WTC11 (cell line): ENCODE results near the gene CAMTA1. TPM values are rescaled to one million over a fixed set of nuclear protein-coding genes. Genes with fewer than 3 reads are reported as not detected.

Experiments
- ATAC-seq: fragments of 200-7000 bp; cut with Tn5 transposase; 2 replicates; pipeline ENCODE4 v1.10.0; 2021; ENCODE audit warnings: mild to moderate bottlenecking, moderate library complexity
- CTCF ChIA-PET: fragments of 300-600 bp; sonication (Branson Sonifier 250); formaldehyde crosslinking; loops from one replicate; lab custom pipeline; 2021; ENCODE audit warnings: antibody characterized with exemption; lab: Charles Lee
- POLR2A ChIA-PET: fragments of 350-600 bp; sonication (Branson Sonifier 250); formaldehyde crosslinking; loops from one replicate; lab custom pipeline; 2021; ENCODE audit warnings: antibody characterized with exemption; lab: Charles Lee
- DNase-seq: peaks from one replicate; pipeline ENCODE4 v3.0.0; 2021; ENCODE audit warnings: low spot score
- H3K27ac Mint-ChIP-seq: 2 replicates; pipeline ENCODE4 v1.8.0; 2021; ENCODE audit warnings: mixed read lengths
- H3K27me3 Mint-ChIP-seq: 2 replicates; pipeline ENCODE4 v1.8.0; 2021; ENCODE audit warnings: low read depth, mild to moderate bottlenecking, moderate library complexity, mixed read lengths
- H3K36me3 Mint-ChIP-seq: 2 replicates; pipeline ENCODE4 v1.8.0; 2021; ENCODE audit warnings: mixed read lengths
- H3K4me1 Mint-ChIP-seq: 2 replicates; pipeline ENCODE4 v1.8.0; 2022; ENCODE audit warnings: mixed read lengths
- H3K4me3 Mint-ChIP-seq: 2 replicates; pipeline ENCODE4 v1.8.0; 2021; ENCODE audit warnings: mild to moderate bottlenecking, moderate library complexity, mixed read lengths
- H3K9me3 Mint-ChIP-seq: 2 replicates; pipeline ENCODE4 v1.8.0; 2021; ENCODE audit warnings: mixed read lengths
- CBFB ChIP-seq: sonication (generic); formaldehyde crosslinking; IDR thresholded peaks from 2 replicates; pipeline ENCODE4 v1.8.1; 2022; ENCODE audit warnings: mild to moderate bottlenecking, low read depth, missing genetic modification reagents
- CREM ChIP-seq: sonication (generic); formaldehyde crosslinking; IDR thresholded peaks from 2 replicates; pipeline ENCODE4 v1.8.1; 2022; ENCODE audit warnings: mild to moderate bottlenecking, missing genetic modification reagents, moderate library complexity
- EMX1 ChIP-seq: fragments of 250-450 bp; sonication (Bioruptor Pico); IDR thresholded peaks from 2 replicates; pipeline ENCODE4 v1.8.0; 2021; ENCODE audit warnings: mild to moderate bottlenecking
- ESRRA ChIP-seq: sonication (generic); formaldehyde crosslinking; IDR thresholded peaks from 2 replicates; pipeline ENCODE4 v1.8.1; 2022; ENCODE audit warnings: mild to moderate bottlenecking, missing genetic modification reagents, borderline replicate concordance
- ETV6 ChIP-seq: sonication (generic); formaldehyde crosslinking; IDR thresholded peaks from 2 replicates; pipeline ENCODE4 v1.8.1; 2022; ENCODE audit warnings: mild to moderate bottlenecking, missing genetic modification reagents
- FOXP1 ChIP-seq: sonication (generic); formaldehyde crosslinking; IDR thresholded peaks from 2 replicates; pipeline ENCODE4 v1.8.0; 2022; ENCODE audit warnings: missing genetic modification reagents, mild to moderate bottlenecking, moderate library complexity, borderline replicate concordance
- GTF2I ChIP-seq: fragments of 250-450 bp; sonication (Bioruptor Pico); conservative IDR thresholded peaks from 2 replicates; pipeline ENCODE4 v1.4.0; 2021; ENCODE audit warnings: mild to moderate bottlenecking
- HMGA2 ChIP-seq: fragments of 250-450 bp; sonication (Bioruptor Pico); IDR thresholded peaks from 2 replicates; pipeline ENCODE4 v1.4.0; 2021; ENCODE audit warnings: mild to moderate bottlenecking, moderate library complexity
- IRF2 ChIP-seq: sonication (generic); formaldehyde crosslinking; IDR thresholded peaks from 2 replicates; pipeline ENCODE4 v1.8.0; 2022; ENCODE audit warnings: low read depth, missing genetic modification reagents, borderline replicate concordance
- JAZF1 ChIP-seq: fragments of 250-450 bp; sonication (Bioruptor Pico); IDR thresholded peaks from 2 replicates; pipeline ENCODE4 v1.9.0; 2021; ENCODE audit warnings: moderate library complexity, mild to moderate bottlenecking, inconsistent platforms
- MAX ChIP-seq: sonication (generic); formaldehyde crosslinking; IDR thresholded peaks from 2 replicates; pipeline ENCODE4 v1.8.0; 2022; ENCODE audit warnings: mild to moderate bottlenecking, missing genetic modification reagents
- NFE2L1 ChIP-seq: sonication (generic); formaldehyde crosslinking; IDR thresholded peaks from 2 replicates; pipeline ENCODE4 v1.8.1; 2023; ENCODE audit warnings: missing genetic modification reagents
- NR1H2 ChIP-seq: sonication (generic); formaldehyde crosslinking; IDR thresholded peaks from 2 replicates; pipeline ENCODE4 v1.9.0; 2021; ENCODE audit warnings: mild to moderate bottlenecking, moderate library complexity, missing genetic modification reagents
- RELA ChIP-seq: sonication (generic); formaldehyde crosslinking; IDR thresholded peaks from 2 replicates; pipeline ENCODE4 v1.8.1; 2022; ENCODE audit warnings: missing genetic modification reagents, mild to moderate bottlenecking, borderline replicate concordance
- RORB ChIP-seq: fragments of 250-450 bp; sonication (Bioruptor Pico); IDR thresholded peaks from 2 replicates; pipeline ENCODE4 v1.9.0; 2021; ENCODE audit warnings: mild to moderate bottlenecking
- TEAD1 ChIP-seq: sonication (generic); formaldehyde crosslinking; IDR thresholded peaks from 2 replicates; pipeline ENCODE4 v1.8.0; 2022; ENCODE audit warnings: mild to moderate bottlenecking, missing genetic modification reagents
- ZNF219 ChIP-seq: sonication (generic); formaldehyde crosslinking; IDR thresholded peaks from 2 replicates; pipeline ENCODE4 v1.8.0; 2023; ENCODE audit warnings: missing genetic modification reagents, mild to moderate bottlenecking, borderline replicate concordance
- ZNF416 ChIP-seq: fragments of 250-450 bp; sonication (Bioruptor Pico); IDR thresholded peaks from 2 replicates; pipeline ENCODE4 v1.9.0; 2021; ENCODE audit warnings: mild to moderate bottlenecking, inconsistent platforms
- total RNA-seq: library from RNA; stranded (reverse); gene quantifications from 3 replicates; pipeline ENCODE4 v1.2.3, GENCODE V29; 2021
- TF ChIP-seq, protein P1 (sequence below): sonication (generic); formaldehyde crosslinking; IDR thresholded peaks from 2 replicates; pipeline ENCODE4 v1.8.1; 2023; ENCODE audit warnings: mild to moderate bottlenecking, missing genetic modification reagents, moderate library complexity
- TF ChIP-seq, protein P2 (sequence below): sonication (generic); formaldehyde crosslinking; conservative IDR thresholded peaks from 2 replicates; pipeline ENCODE4 v1.8.1; 2022; ENCODE audit warnings: mild to moderate bottlenecking, missing genetic modification reagents
- TF ChIP-seq, protein P3 (sequence below): fragments of 250-450 bp; sonication (Bioruptor Pico); IDR thresholded peaks from 2 replicates; pipeline ENCODE4 v1.9.0; 2021; ENCODE audit warnings: mild to moderate bottlenecking
- TF ChIP-seq, protein P4 (sequence below): sonication (generic); formaldehyde crosslinking; IDR thresholded peaks from 2 replicates; pipeline ENCODE4 v1.8.1; 2022; ENCODE audit warnings: mild to moderate bottlenecking, moderate library complexity, missing genetic modification reagents
- TF ChIP-seq, protein P5 (sequence below): fragments of 250-450 bp; sonication (Bioruptor Pico); IDR thresholded peaks from 2 replicates; pipeline ENCODE4 v2.1.2; 2022; ENCODE audit warnings: mild to moderate bottlenecking, moderate library complexity

The CAMTA1 gene
- total RNA-seq, 1 experiment from 2014 or later = 86.4 TPM

DNA sequence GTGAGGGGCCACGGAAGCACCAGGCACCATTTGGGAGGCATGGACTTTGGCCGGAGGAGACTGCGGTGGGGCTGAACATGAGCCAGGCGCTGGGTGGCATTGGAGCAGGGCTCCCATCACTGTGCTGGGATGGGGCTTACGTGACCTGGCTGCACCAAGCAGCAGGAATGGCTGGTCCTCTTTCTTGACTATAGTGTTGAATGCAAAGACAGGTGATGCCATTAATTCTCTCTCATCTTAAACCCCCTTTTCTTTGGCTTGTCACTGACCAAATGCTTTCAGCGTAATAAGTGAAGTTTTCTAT, 447.9 kb downstream of the CAMTA1 start (continued):
- TF ChIP-seq RELA (CRISPR knock-in tag) = no peak
- no peak for TF ChIP-seq JAZF1 (CRISPR knock-in tag)
- TF ChIP-seq ESRRA (CRISPR knock-in tag) = no peak
- TF ChIP-seq ZNF416 (CRISPR knock-in tag) = no peak

- CTCF ChIA-PET = no interaction called here
- DNase-seq (no peak), ATAC-seq (no peak)
- H3K27me3 Mint-ChIP-seq = no peaks in the 10 kb centered on the region
- H3K27ac Mint-ChIP-seq = no peak overlapping the region
- no peak overlapping the region for H3K4me3 Mint-ChIP-seq
- POLR2A ChIA-PET = no interaction called here
- no peaks in the 10 kb centered on the region for H3K9me3 Mint-ChIP-seq
- TF ChIP-seq EMX1 (CRISPR knock-in tag) (no peak), RORB (CRISPR knock-in tag) (no peak), NR1H2 (CRISPR knock-in tag) (no peak), NFE2L1 (no peak), JAZF1 (CRISPR knock-in tag) (no peak), CBFB (no peak), FOXP1 (no peak), HMGA2 (CRISPR knock-in tag) (no peak)
- TF ChIP-seq, protein P1, sequence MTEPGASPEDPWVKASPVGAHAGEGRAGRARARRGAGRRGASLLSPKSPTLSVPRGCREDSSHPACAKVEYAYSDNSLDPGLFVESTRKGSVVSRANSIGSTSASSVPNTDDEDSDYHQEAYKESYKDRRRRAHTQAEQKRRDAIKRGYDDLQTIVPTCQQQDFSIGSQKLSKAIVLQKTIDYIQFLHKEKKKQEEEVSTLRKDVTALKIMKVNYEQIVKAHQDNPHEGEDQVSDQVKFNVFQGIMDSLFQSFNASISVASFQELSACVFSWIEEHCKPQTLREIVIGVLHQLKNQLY (CRISPR knock-in tag) = no peak
- H3K36me3 Mint-ChIP-seq = no peaks in the 10 kb centered on the region
- no peaks in the 10 kb centered on the region for H3K4me1 Mint-ChIP-seq
Measured at GRCh38 chr1:7233646-7234470, 448.6 kb downstream of the CAMTA1 start.

DNA sequence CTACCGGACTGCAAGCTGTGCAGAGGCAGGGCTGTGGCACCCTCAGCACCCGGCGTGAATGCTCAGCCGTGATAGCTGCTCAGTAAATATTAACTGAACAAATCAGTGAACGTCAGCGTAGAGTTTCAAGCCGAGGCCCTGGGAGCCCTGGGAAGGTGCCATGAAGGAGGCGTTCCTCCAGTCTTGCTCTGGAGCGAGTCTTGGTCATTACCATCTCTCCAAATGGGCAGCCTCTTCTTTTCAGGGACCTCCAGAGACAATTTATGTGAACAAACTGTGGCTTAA, 449.2 kb downstream of the CAMTA1 start:
- Mint-ChIP-seq H3K9me3 (peaks cover 2% of the 10 kb centered on the region), H3K4me3 (no peak overlapping the region)
- POLR2A ChIA-PET = no interaction called here

More for the DNA sequence above, 449.2 kb downstream of the CAMTA1 start:
- Mint-ChIP-seq H3K4me1 (no peaks in the 10 kb centered on the region), H3K27me3 (no peaks in the 10 kb centered on the region), H3K27ac (no peak overlapping the region), H3K36me3 (no peaks in the 10 kb centered on the region)
- ATAC-seq = no peak
- CTCF ChIA-PET = no interaction called here
- no peak for DNase-seq
- TF ChIP-seq, protein P2, sequence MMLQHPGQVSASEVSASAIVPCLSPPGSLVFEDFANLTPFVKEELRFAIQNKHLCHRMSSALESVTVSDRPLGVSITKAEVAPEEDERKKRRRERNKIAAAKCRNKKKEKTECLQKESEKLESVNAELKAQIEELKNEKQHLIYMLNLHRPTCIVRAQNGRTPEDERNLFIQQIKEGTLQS (CRISPR knock-in tag) = no peak
- TF ChIP-seq GTF2I (CRISPR knock-in tag) (no peak), MAX (CRISPR knock-in tag) (no peak), ZNF416 (CRISPR knock-in tag) (no peak), CBFB (no peak), ETV6 (no peak), CREM (CRISPR knock-in tag) (no peak), IRF2 (CRISPR knock-in tag) (no peak), TEAD1 (no peak), ZNF219 (CRISPR knock-in tag) (no peak)
- TF ChIP-seq, protein P3, sequence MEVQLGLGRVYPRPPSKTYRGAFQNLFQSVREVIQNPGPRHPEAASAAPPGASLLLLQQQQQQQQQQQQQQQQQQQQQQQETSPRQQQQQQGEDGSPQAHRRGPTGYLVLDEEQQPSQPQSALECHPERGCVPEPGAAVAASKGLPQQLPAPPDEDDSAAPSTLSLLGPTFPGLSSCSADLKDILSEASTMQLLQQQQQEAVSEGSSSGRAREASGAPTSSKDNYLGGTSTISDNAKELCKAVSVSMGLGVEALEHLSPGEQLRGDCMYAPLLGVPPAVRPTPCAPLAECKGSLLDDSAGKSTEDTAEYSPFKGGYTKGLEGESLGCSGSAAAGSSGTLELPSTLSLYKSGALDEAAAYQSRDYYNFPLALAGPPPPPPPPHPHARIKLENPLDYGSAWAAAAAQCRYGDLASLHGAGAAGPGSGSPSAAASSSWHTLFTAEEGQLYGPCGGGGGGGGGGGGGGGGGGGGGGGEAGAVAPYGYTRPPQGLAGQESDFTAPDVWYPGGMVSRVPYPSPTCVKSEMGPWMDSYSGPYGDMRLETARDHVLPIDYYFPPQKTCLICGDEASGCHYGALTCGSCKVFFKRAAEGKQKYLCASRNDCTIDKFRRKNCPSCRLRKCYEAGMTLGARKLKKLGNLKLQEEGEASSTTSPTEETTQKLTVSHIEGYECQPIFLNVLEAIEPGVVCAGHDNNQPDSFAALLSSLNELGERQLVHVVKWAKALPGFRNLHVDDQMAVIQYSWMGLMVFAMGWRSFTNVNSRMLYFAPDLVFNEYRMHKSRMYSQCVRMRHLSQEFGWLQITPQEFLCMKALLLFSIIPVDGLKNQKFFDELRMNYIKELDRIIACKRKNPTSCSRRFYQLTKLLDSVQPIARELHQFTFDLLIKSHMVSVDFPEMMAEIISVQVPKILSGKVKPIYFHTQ (CRISPR knock-in tag) = no peak
- TF ChIP-seq, protein P4, sequence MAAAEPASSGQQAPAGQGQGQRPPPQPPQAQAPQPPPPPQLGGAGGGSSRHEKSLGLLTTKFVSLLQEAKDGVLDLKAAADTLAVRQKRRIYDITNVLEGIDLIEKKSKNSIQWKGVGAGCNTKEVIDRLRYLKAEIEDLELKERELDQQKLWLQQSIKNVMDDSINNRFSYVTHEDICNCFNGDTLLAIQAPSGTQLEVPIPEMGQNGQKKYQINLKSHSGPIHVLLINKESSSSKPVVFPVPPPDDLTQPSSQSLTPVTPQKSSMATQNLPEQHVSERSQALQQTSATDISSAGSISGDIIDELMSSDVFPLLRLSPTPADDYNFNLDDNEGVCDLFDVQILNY (CRISPR knock-in tag) = no peak
- TF ChIP-seq, protein P5, sequence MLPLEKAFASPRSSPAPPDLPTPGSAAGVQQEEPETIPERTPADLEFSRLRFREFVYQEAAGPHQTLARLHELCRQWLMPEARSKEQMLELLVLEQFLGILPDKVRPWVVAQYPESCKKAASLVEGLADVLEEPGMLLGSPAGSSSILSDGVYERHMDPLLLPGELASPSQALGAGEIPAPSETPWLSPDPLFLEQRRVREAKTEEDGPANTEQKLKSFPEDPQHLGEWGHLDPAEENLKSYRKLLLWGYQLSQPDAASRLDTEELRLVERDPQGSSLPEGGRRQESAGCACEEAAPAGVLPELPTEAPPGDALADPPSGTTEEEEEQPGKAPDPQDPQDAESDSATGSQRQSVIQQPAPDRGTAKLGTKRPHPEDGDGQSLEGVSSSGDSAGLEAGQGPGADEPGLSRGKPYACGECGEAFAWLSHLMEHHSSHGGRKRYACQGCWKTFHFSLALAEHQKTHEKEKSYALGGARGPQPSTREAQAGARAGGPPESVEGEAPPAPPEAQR (CRISPR knock-in tag) = no peak
